ENCODE measurements around the gene CHRM3.

CHRM3 gene

DNA sequence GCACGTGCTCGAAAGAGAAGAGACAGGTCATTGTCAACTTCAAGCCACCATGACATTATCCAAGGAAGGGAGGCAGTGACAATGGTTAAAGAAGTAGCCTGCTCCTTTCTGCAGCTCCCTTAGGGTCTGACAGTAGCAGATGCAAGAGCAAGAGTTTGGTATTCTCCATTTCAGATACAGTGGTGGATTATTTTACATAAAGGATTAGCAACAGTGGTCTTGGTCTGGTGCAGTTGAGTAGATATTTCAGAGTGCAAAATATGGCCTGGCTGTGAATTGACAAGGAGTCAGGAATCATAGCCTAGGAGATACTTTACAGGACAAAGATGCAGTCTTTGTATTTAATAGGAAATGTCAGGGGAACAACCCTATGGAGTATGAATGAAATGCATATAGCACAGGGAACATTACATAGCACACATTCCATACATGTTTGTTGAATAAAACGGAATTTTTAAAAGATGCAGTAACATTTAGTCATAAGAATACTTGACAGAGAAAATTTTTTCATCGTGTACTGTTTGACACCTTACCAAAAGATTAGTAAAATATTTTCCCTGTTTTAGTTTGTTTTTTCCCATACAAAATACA lies 41.8 kb downstream of the CHRM3 start:
- H3K4me1 Mint-ChIP-seq (ENCODE audit: low read depth) = no peaks in the 10 kb centered on the region

DNA sequence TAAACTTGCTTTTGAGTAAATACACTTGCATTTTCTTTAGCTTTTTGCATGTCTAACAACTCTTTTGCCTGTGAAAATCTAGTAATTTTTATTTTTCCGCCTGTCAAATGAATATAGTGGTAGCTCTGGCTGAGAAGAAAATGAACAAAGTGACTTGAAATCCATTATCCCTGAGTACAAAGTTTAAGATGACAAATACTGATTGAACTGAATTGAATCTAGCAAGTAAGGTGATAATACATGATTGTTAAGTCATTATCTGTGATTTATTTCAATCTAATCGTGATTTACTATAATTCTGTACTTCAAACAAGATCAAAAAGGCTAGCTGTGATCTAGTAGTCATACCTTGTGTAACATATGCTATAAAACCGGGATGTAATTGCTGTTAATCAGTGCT lies 42.8 kb downstream of the CHRM3 start:
- Mint-ChIP-seq H3K27me3 (peaks cover 2% of the 10 kb centered on the region), H3K36me3 (ENCODE audit: low read depth) (no peaks in the 10 kb centered on the region), H3K4me3 (no peak overlapping the region), H3K9me3 (no peaks in the 10 kb centered on the region), H3K27ac (no peak overlapping the region), H3K4me1 (ENCODE audit: low read depth) (no peaks in the 10 kb centered on the region)

More for the DNA sequence above, 41.8 kb downstream of the CHRM3 start:
- no peaks in the 10 kb centered on the region for H3K36me3 Mint-ChIP-seq (ENCODE audit: low read depth)
- H3K4me3 Mint-ChIP-seq = no peak overlapping the region
- peaks cover 2% of the 10 kb centered on the region for H3K27me3 Mint-ChIP-seq
- H3K27ac Mint-ChIP-seq = no peak overlapping the region
- no peaks in the 10 kb centered on the region for H3K9me3 Mint-ChIP-seq

DNA sequence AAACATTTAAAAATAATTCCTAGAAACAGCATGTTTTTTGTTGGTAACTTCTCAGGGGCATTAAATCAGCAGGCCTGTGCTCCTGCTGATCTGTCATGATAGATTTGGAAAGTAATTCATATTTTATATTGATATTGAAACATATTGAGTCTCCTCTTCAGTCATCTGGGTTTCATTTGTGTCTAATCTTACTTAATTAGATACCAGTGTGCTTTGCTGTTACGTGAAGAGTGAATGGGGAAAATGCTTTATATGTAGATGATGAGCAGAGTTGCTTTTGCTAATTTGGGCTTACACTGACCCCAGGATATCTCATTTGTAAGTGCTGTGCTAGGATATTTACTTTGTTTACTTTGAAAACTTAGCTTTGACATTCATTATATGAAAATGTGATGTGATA lies 45.9 kb downstream of the CHRM3 start:
- peaks cover 2% of the 10 kb centered on the region for H3K27me3 Mint-ChIP-seq
- H3K4me1 Mint-ChIP-seq (ENCODE audit: low read depth) = no peaks in the 10 kb centered on the region
- H3K4me3 Mint-ChIP-seq = no peak overlapping the region
- H3K36me3 Mint-ChIP-seq (ENCODE audit: low read depth) = no peaks in the 10 kb centered on the region
- no peaks in the 10 kb centered on the region for H3K9me3 Mint-ChIP-seq
- H3K27ac Mint-ChIP-seq = no peak overlapping the region

GRCh38 chr1:239434181-239434580 lies 47.8 kb downstream of the CHRM3 start:
- no peaks in the 10 kb centered on the region for H3K9me3 Mint-ChIP-seq
- no peak overlapping the region for H3K4me3 Mint-ChIP-seq
- no peaks in the 10 kb centered on the region for H3K36me3 Mint-ChIP-seq (ENCODE audit: low read depth)
- H3K4me1 Mint-ChIP-seq (ENCODE audit: low read depth) = no peaks in the 10 kb centered on the region
- no peak overlapping the region for H3K27ac Mint-ChIP-seq
- peaks cover 2% of the 10 kb centered on the region for H3K27me3 Mint-ChIP-seq
